ENCODE results near the gene AATK.
"Not testable (repeated sequence)": the region's sequence is repeated elsewhere in the genome, so short reads cannot be mapped to it uniquely, and the experiment has no call there.

AATK gene

DNA sequence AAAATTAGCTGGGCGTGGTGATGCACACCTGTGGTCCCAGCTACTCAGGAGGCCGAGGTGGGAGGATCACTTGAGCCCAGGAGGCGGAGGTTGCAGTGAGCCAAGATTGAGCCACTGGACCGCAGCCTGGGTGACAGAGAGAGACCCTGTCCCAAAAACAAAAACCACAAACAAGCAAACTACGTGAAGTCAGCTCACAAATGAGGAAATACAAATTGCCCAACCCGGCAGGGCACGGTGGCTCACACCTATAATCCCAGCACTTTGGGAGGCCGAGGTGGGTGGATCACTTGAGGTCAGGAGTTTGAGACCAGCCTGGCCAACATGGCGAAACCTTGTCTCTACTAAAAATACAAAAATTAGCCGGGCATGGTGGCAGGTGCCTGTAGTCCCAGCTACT, 19.8 kb downstream of the AATK start:
- in situ Hi-C loops (cut with HindIII; ENCODE audit: low sequenced_read_pairs), result not testable (repeated sequence)

DNA sequence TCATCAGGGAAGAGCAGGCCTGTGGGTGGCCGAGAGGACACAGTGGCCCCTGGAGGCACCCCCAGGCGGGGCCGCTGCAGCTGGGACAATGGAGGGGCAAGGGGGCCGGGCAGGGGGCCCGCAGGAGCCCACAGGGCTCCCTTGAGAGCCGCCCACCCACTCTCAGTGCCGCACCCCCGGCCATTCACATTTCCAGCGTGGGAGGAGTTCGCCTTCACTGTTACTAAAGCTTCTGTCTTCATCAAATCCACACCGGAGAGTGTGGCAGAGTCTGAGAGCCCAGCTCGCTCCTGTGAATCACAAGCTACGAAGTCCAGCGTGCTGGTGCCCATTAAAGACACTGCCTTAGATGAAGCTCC, 21.6 kb downstream of the AATK start:
- in situ Hi-C loops (cut with HindIII; ENCODE audit: low sequenced_read_pairs), result loop anchor here (5.0 kb wide), 1 partner anchor 43 kb away; no protein-coding TSS in a partner anchor

GRCh38 chr17:81143717-81144422, 22.2 kb downstream of the AATK start:
- in situ Hi-C loops (cut with HindIII; ENCODE audit: low sequenced_read_pairs), result loop anchor here (5.0 kb wide), 1 partner anchor 43 kb away; no protein-coding TSS in a partner anchor

- in situ Hi-C loops (cut with HindIII; ENCODE audit: low sequenced_read_pairs), result loop anchor here (5.0 kb wide), 1 partner anchor 44 kb away; no protein-coding TSS in a partner anchor
These were observed 22.9 kb downstream of the AATK start for GRCh38 chr17:81143200-81143527.

DNA sequence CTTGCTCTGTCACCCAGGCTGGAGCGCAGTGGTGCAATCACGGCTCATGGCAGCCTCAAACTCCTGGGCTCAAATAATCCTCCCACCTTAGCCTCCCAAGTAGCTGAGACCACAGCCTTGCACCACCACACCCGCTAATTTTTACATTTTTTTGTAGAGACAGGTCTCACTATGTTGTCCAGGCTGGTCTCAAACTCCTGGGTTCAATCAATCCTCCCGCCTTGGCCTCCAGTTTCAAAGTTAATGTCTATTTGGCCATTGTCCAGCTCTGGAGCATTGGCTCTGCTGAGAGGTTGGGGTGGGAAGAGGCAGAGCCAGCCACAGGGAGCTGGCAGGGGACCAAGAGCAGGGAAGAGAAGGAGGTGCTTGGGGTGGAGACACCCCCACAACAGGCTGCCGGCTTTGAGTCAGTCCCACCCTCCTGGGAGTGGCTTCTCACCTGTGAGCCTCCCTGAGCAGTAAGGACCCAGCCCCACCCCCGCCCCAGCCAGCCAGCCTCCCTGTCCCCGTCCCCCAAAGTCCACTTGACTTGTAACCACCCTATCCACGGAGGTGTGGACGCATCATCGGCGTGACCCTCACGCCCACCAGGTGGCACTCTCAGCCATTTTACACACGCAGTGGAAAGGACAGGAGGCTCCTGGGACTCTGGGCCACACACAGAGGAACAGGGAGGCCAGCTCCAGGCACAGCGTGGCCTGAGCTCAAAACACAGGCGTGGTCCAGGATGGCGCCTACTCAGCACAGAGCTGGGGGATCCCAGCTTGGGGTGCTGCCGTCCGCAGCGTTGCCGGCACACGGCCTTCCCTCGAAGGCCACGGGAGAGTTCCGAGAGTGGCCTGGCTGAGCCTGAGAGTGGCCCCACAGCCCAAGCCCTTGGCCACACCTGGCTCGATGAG, 23.5 kb downstream of the AATK start:
- in situ Hi-C loops (cut with HindIII; ENCODE audit: low sequenced_read_pairs), result loop anchor here (5.0 kb wide), 1 partner anchor 45 kb away; no protein-coding TSS in a partner anchor

GRCh38 chr17:81140695-81141094, 25.3 kb downstream of the AATK start:
- in situ Hi-C loops (cut with HindIII; ENCODE audit: low sequenced_read_pairs), result loop anchor here (5.0 kb wide), 1 partner anchor 47 kb away; no protein-coding TSS in a partner anchor

- in situ Hi-C loops (cut with HindIII; ENCODE audit: low sequenced_read_pairs), result loop anchor here (5.0 kb wide), 1 partner anchor 47 kb away; no protein-coding TSS in a partner anchor
These were observed 26.0 kb downstream of the AATK start for GRCh38 chr17:81140018-81140417.

DNA sequence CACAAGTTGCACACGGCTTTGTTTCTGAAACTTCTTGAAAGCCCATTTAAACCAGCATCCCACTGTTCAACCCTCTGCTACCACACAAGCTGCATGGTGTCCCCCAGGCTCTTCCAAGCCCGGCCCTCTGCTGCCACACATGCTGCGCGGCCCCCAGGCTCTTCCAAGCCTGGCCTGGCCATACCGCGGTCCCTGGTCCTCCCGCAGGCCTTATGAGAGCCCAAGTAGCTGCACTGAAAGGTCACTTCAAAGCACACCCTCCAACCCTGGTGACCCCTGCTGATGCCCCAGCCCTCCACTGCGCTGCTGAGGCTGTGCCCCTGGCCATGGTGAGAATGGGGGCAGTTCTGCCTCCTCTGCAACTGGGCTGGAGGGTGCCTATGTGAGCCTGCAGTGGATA, 26.6 kb downstream of the AATK start:
- in situ Hi-C loops (cut with HindIII; ENCODE audit: low sequenced_read_pairs), result no loop called here

DNA sequence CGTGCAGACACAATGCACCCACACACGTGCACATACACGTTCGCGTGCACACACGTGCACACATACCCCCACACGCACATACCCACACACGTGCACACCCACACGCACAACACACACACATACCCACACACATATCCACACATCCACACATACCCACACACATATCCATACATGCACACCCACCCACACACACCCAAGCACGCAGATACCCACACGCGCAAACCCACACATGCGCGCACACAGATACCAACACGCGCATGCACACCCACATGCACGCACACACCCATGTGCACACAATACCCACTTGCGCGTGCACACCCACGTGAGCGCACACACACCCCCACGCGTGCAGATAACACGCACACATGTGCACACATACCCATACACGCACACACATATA, 27.5 kb downstream of the AATK start:
- in situ Hi-C loops (cut with HindIII; ENCODE audit: low sequenced_read_pairs), result no loop called here

DNA sequence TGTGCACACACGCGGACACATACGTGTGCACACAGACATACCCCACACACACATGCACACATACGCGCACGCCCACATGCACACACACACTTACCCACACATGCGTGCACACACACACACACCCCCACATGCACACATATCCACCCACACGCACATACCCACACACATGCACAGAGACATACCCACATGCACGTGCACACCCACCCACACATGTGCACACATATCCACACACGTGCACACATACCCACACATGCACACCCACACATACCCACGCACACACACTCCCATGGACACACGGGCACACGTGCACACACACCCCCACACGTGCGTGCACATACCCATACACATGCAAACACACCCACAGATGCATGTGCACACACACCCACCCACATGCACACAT, 27.9 kb downstream of the AATK start:
- in situ Hi-C loops (cut with HindIII; ENCODE audit: low sequenced_read_pairs), result no loop called here

DNA sequence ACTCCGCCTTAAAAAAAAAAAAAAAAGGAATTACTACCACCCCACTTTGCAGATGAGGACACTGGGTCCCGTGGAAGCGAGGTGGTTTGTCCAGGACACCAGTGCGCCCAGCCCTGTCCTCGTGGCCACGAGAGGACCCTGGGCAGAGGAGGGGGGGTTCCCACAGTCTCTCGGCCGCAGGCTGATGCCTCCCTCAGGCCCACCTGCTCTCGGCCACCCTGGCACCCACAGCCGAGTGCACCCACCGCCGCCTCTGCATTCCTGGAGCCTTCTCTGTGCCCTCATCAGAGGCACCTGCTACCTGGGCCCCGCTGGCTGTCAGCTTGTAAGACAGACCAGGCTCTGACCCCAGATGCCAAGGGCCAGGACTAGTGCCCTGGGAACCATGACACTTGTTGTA, 28.8 kb downstream of the AATK start:
- in situ Hi-C loops (cut with HindIII; ENCODE audit: low sequenced_read_pairs), result no loop called here

DNA sequence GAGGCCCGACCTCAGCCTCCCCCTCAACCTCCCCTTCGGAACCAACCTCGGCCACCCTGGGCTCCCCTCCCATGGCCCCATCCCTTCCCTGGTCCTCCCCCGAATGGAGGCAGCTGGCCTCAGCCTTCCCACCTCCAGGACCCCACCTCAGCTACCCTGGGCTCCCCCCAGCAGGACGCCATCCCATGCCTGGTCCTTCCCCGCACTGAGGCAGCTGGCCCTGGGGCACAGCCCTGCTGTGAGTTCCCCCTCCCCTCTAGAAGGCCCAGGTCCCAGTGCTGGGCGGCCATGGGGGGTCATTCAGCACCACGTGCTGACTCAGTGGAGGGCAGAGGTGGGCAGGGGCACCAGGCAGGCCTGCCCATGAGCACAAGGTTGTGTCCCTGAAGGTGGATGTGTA, 29.7 kb downstream of the AATK start:
- in situ Hi-C loops (cut with HindIII; ENCODE audit: low sequenced_read_pairs), result no loop called here

- in situ Hi-C loops (cut with HindIII; ENCODE audit: low sequenced_read_pairs), result no loop called here
These were observed 30.3 kb downstream of the AATK start for GRCh38 chr17:81135505-81136278.

- in situ Hi-C loops (cut with HindIII; ENCODE audit: low sequenced_read_pairs), result no loop called here
These were observed 31.8 kb downstream of the AATK start for GRCh38 chr17:81134064-81134781.

- in situ Hi-C loops (cut with HindIII; ENCODE audit: low sequenced_read_pairs), result no loop called here
These were observed 33.0 kb downstream of the AATK start for GRCh38 chr17:81132770-81133723.

- in situ Hi-C loops (cut with HindIII; ENCODE audit: low sequenced_read_pairs), result no loop called here
These were observed 33.9 kb downstream of the AATK start for GRCh38 chr17:81132197-81132540.

DNA sequence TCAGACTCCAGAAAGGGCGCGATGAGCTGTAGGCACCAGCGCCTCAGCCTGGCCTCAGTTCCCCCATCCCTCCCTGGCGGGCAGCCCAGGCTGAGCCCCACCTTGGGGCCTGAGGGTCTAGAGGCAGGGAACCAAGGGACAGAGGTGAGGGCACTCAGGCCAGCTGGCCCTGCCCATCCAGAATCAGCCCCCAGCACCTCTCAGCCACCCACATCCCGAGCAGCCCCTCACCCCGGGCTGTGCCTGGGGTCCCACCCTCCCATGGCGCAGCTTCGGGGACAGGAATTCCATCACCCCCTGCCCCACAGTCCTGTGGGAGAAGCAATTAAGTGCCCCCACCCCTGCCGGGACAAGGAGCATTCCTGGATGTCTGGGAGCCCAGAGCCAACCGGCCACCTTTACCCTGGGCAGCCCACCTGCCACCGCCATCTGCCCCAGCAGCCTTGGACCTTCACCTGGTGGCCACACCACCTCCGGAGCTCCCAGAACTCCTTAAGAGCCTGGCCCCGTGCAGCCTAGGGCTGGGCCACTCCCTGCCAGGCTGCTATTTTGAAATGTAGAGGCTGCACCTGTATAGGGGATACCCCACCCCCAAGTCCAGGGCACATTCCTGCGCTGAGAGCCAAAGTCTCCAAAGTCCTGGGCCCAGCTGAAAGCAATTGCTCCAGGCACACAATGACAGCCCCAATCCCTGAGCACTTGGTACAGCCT, 34.4 kb downstream of the AATK start:
- in situ Hi-C loops (cut with HindIII; ENCODE audit: low sequenced_read_pairs), result no loop called here

DNA sequence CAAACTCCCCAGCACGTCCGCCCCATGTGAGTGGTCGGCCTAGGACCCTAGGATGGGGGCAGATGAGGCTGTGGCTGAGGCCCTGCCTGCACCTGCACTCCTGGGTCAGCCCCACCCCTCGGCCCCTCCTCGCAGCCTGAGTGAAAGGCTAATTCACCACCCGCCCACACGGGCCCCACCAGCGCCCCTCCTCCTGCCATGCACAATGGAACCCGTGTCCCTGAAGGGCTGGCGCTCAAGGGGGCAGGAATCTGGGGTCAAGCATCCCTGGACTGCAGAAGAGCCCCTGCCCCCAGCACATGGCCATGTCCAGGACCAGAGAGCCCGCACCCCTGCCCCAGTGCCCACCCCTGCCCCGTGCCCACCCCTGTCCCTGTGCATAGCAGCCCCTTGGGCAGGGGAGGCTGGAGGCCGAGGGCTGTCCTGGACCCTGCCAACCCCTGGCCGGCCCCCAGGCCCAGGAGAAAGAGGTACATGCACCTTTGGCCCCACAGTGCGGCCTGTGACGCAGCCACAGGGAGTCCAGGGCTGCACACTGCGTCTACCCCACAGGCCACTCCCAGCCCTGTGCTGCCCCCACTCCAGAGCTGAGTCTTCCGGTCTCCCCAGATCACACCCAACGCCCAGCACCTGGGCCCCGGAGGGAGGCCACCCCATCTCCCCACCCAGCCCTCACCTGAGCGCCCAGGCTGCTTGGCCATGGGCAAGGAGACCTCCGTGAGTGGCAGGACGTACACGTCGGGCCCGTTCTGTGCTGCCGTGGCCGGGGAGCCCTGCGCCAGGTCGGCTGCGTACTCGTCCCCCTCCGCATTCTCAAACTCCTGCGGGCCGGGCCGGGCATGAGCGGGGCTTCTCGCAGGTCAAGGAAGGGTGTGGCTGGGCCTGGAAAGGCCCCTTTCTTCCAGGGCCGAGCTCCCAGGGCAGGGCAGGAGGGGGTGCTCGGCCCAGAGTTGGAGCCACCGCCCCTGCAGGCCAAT, 35.3 kb downstream of the AATK start:
- in situ Hi-C loops (cut with HindIII; ENCODE audit: low sequenced_read_pairs), result no loop called here

All from DLD1 (cell line).